ENCODE results near the gene ACP4. TPM values are rescaled to one million over a fixed set of nuclear protein-coding genes. Genes with fewer than 3 reads are reported as not detected.

Gene ACP4
- polyA plus RNA-seq, 3 donors, result not detected

DNA sequence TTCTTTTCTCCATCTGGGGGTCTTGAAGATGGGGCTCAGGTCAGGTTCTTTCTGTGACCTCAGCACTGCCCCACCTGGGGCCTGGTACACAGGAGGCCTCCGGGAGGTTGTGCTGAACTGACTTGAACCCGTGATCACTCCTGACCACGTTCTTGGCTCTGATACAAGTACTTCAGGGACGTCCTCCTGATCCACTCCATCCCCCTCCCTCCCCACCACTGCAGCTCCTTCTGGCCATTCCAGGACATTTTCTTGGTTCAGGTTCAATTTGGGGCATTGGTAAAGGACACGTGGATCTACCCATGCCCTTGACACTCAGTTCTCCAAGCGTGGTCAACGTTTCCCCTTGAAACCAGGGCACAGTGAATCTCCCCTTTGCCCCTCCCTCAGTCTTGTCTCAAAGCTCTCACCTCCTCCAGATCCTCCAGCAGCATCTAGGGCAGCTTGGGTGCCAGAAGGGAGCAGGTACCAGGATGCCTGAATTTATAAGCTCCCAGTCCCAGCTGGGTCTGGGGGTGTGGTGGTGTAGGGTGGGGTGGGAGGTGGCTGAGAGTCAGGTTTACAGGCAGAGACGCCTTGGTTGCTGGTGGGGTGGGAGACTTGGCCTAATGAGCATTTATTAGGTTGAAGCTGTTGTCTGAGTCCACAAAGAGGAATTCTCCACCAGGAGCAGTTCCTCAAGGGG, 43.0 kb downstream of the ACP4 start, which contains the start of gene KLK15:
TSS of gene KLK15 (minus strand) at position 458 of the 685 bp plus-strand sequence. CDS start 2,082 bp downstream, outside the sequence.
- H2AFZ ChIP-seq (ENCODE audit: insufficient read depth, low read depth, low read length, poor library complexity, severe bottlenecking), result no peak within 1 kb of the TSS
- no peak within 1 kb of the TSS for H3K9ac ChIP-seq (ENCODE audit: insufficient read depth, low read length, poor library complexity, severe bottlenecking)
- Mint-ChIP-seq H3K27me3 (ENCODE audit: low read depth in 3 of 3) (peaks cover 49 to 67% (median 52%) of the 10 kb centered on the region in 3 donors), H3K4me1 (peaks cover 13% of the 10 kb centered on the region), H3K36me3 (peaks cover 0 to 2% of the 10 kb centered on the region in 2 donors), H3K4me3 (peak within 1 kb of the TSS in 1 of 2 donors; percentile 43), H3K27ac (peak within 1 kb of the TSS in 1 of 7 donors; percentile 62), H3K9me3 (peaks cover 0 to 6% (median 0%) of the 10 kb centered on the region in 7 donors)
- WGBS (ENCODE audit: insufficient coverage), result 75% methylated on average over 8 of the region's 8 CpGs
- H3K9me3 ChIP-seq (replicated peaks in 1 of 2; ENCODE audit: control insufficient read depth in 1 of 2, insufficient read depth in 1 of 2, low read length in 2 of 2), result no peaks in the 10 kb centered on the region
- no peak within 1 kb of the TSS for H3K4me2 ChIP-seq (replicated peaks; ENCODE audit: extremely low read depth, low read length, poor library complexity, severe bottlenecking)
- peaks cover 12 to 38% of the 10 kb centered on the region in 2 donors for H3K27me3 ChIP-seq (ENCODE audit: control insufficient read depth in 2 of 2, insufficient read depth in 2 of 2, low read length in 2 of 2)
- intact Hi-C loops (cut with micrococcal nuclease), result no loop called here
- no peaks in the 10 kb centered on the region for H3K36me3 ChIP-seq (replicated peaks in 1 of 2; ENCODE audit: control insufficient read depth in 1 of 2, insufficient read depth in 2 of 2, low read length in 2 of 2)
- peaks cover 8 to 11% of the 10 kb centered on the region in 2 donors for H3K4me1 ChIP-seq (ENCODE audit: control insufficient read depth in 1 of 2, insufficient read depth in 2 of 2, low read length in 2 of 2)
- TF ChIP-seq, protein P1, sequence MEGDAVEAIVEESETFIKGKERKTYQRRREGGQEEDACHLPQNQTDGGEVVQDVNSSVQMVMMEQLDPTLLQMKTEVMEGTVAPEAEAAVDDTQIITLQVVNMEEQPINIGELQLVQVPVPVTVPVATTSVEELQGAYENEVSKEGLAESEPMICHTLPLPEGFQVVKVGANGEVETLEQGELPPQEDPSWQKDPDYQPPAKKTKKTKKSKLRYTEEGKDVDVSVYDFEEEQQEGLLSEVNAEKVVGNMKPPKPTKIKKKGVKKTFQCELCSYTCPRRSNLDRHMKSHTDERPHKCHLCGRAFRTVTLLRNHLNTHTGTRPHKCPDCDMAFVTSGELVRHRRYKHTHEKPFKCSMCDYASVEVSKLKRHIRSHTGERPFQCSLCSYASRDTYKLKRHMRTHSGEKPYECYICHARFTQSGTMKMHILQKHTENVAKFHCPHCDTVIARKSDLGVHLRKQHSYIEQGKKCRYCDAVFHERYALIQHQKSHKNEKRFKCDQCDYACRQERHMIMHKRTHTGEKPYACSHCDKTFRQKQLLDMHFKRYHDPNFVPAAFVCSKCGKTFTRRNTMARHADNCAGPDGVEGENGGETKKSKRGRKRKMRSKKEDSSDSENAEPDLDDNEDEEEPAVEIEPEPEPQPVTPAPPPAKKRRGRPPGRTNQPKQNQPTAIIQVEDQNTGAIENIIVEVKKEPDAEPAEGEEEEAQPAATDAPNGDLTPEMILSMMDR (IDR thresholded peaks at IDR 0.05), result no peak
- no peaks in the 10 kb centered on the region for H3K79me2 ChIP-seq (ENCODE audit: insufficient read depth, low read length)
- no peaks in the 10 kb centered on the region for H4K20me1 ChIP-seq (ENCODE audit: insufficient read depth, low read length)
- H3K4me3 ChIP-seq (replicated peaks in 1 of 3; ENCODE audit: low read depth in 2 of 3, low read length in 3 of 3), result no peak within 1 kb of the TSS
- H3K27ac ChIP-seq (ENCODE audit: low read depth in 1 of 2, low read length in 2 of 2), result no peak within 1 kb of the TSS
- no peak for DNase-seq

DNA sequence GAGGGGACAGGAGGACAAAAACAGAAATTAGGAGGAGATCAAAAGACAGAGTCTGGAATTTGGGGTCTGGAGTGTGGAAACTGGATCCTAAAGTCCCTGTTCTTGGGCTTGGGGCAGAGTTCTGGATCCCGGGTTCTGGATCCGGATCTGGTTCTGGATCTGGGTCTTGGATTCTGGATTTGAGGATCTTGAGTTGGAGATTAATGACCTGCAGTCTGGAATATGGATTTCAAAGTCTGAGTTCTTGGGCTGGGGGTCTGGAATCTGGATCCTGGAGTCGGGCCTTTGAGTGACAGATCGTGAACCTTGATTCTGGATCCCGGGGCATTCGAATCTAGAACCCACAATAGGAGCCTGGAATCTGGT, 43.6 kb downstream of the ACP4 start:
- no peaks in the 10 kb centered on the region for H4K20me1 ChIP-seq (ENCODE audit: insufficient read depth, low read length)
- DNase-seq, result no peak
- TF ChIP-seq, protein P1 (IDR thresholded peaks at IDR 0.05), result no peak
- H3K36me3 ChIP-seq (replicated peaks in 1 of 2; ENCODE audit: control insufficient read depth in 1 of 2, insufficient read depth in 2 of 2, low read length in 2 of 2), result no peaks in the 10 kb centered on the region
- H3K27ac ChIP-seq (ENCODE audit: low read depth in 1 of 2, low read length in 2 of 2), result no peak overlapping the region
- Mint-ChIP-seq H3K27ac (no peak overlapping the region), H3K9me3 (peaks cover 0 to 6% (median 0%) of the 10 kb centered on the region in 7 donors), H3K4me3 (peak overlapping the region in 1 of 2 donors; percentile 43), H3K27me3 (ENCODE audit: low read depth in 3 of 3) (peaks cover 50 to 69% (median 54%) of the 10 kb centered on the region in 3 donors), H3K36me3 (peaks cover 0 to 2% of the 10 kb centered on the region in 2 donors), H3K4me1 (peaks cover 13% of the 10 kb centered on the region)
- intact Hi-C loops (cut with micrococcal nuclease), result no loop called here
- WGBS (ENCODE audit: insufficient coverage), result 96% methylated on average over 6 of the region's 6 CpGs
- no peak overlapping the region for H3K9ac ChIP-seq (ENCODE audit: insufficient read depth, low read length, poor library complexity, severe bottlenecking)
- H3K9me3 ChIP-seq (replicated peaks in 1 of 2; ENCODE audit: control insufficient read depth in 1 of 2, insufficient read depth in 1 of 2, low read length in 2 of 2), result no peaks in the 10 kb centered on the region
- H3K4me1 ChIP-seq (ENCODE audit: control insufficient read depth in 1 of 2, insufficient read depth in 2 of 2, low read length in 2 of 2), result peaks cover 8 to 11% of the 10 kb centered on the region in 2 donors
- H3K4me3 ChIP-seq (replicated peaks in 1 of 3; ENCODE audit: low read depth in 2 of 3, low read length in 3 of 3), result no peak overlapping the region
- H2AFZ ChIP-seq (ENCODE audit: insufficient read depth, low read depth, low read length, poor library complexity, severe bottlenecking), result no peak overlapping the region
- H3K27me3 ChIP-seq (ENCODE audit: control insufficient read depth in 2 of 2, insufficient read depth in 2 of 2, low read length in 2 of 2), result peaks cover 12 to 38% of the 10 kb centered on the region in 2 donors
- H3K4me2 ChIP-seq (replicated peaks; ENCODE audit: extremely low read depth, low read length, poor library complexity, severe bottlenecking), result no peak overlapping the region
- no peaks in the 10 kb centered on the region for H3K79me2 ChIP-seq (ENCODE audit: insufficient read depth, low read length)

All from CD14-positive monocyte (primary cell).